ENCODE results near the gene EP400. TPM values are rescaled to one million over a fixed set of nuclear protein-coding genes. Genes with fewer than 3 reads are reported as not detected.
"Not testable (repeated sequence)": the region's sequence is repeated elsewhere in the genome, so short reads cannot be mapped to it uniquely, and the experiment has no call there.

The EP400 gene
- polyA plus RNA-seq, 12 donors = 18.0 to 45.3 (median 21.8) TPM; not detected in 1

DNA sequence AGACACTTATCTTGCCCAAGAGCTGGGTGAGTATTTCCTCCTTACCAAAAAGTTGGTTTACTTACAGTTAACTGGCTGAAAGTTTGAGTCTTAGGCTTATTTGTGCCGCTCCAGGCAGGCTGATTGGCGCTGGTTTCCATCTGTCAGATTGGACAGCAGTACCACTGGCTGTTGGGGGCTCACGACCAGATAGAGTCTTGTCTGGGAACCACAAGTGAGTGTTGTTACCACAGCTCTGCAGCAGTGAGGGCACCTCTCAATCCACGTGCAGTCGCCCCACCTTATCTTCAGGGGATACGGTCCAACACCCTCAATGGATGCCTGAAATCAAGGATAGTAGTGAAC is 135.5 kb downstream of the EP400 start:
- no peak for DNase-seq

DNA sequence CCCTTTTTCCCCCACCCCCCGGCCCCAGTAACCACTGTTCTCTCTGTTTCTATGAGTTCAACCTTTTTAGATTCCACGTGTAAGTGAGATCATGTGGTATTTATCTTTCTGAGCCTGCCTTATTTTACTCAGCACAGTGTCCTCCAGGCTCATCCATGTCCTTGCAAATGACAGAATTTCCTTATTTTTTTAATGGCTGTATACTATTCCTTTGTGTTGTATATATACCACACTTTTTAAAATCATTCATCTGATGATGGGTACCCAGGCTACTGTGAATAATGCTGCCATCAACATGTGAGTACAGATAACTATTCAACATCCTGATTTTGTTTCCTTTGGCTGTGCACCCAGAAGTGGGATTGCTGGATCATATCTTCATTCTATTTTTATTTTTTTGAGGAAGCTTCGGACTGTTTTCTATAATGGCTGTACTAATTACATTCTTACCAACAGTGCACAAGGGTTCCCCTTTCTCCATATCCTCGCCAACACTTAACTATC is 139.7 kb downstream of the EP400 start:
- no peak for DNase-seq

DNA sequence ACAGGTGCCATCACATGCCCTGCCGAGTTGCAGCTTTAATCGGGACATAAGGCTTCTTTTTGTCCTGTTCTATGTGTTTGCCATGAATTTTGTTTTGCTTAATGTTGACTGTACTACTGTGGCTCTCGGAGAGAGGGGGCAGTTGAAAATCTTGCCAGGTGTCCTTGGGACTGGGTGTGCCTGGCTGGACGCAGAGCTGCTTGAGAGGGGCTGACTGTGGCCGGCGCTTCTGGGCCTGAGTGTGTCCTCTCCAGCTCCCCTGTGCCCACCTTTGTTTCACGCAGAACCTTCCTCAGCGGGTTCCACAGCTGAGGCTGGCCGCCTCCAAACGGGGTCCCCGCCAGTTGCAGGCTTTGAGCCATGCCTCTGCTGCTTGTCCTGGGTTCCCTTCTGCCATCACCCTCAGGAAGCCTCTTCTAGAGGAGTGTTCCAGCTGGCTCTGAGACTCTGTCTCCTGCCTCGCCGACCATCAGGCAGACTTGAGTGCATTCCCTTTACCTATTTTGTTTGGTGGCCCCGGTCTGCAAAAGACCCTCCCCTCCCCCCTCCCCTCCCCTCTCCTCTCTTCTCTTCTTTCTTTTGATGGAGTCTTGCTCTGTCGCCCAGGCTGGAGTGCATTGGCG is 144.6 kb downstream of the EP400 start:
- no peak for DNase-seq

DNA sequence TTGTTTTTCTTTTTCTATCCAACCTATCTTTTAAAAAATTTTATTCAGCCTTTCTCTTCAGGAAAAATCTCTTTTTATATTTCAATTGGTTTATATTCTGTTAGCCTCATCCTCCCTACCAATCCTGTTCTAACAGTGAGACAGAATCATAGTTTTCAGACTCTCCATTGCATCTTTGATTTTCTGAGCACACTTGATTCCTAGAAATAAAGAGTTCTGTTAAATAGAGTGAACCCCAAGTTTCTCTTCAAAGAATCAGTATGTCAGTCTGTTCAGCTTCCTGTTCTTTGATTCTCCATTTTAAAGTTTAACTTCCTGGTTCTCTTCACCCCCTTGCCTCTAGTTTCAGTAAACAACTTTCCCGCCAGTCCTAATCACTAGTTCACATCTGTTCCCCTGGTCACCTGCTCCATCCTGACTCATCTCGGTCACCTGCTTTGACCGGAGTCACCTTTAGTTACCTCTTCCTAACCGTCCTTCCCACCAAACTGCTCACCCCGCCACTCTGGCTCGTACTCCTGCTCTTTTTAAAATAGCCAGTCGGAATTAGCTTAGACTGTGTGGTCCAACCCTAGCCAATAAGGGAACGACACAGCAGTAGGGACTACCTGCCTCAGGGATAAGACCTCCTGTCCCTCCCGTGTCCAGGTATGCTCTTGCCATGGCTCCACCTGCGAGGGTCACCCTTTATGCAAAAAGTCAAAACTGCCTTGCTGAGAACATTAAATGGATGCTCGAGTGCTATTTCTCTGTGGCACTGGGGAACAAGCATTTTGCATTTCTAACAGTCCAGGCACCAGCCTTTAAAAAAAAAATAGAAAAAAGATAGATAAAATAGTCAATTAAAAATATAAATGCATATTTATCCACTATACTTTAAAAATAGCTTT is 146.0 kb downstream of the EP400 start:
- DNase-seq = no peak

DNA sequence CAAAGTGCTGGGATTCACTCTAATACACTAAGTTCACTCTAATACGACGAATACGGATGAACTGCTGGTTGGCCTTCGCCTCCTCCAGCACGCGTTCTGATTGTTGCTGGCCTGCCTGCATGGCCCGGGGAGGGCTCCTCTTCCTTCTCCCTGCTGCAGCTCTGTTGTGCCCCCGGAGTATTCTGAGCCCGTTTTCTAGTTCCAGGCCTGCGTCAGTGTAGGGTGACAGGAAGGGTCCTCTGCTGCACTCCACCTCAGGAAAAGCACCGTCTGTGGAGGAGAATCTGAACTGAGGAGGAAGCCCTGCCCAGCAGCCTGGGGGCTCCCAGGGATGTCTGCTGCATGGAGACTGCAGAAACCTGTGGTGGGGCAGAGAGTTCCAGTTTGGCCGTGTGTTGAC is 150.0 kb downstream of the EP400 start:
- no peak for DNase-seq

DNA sequence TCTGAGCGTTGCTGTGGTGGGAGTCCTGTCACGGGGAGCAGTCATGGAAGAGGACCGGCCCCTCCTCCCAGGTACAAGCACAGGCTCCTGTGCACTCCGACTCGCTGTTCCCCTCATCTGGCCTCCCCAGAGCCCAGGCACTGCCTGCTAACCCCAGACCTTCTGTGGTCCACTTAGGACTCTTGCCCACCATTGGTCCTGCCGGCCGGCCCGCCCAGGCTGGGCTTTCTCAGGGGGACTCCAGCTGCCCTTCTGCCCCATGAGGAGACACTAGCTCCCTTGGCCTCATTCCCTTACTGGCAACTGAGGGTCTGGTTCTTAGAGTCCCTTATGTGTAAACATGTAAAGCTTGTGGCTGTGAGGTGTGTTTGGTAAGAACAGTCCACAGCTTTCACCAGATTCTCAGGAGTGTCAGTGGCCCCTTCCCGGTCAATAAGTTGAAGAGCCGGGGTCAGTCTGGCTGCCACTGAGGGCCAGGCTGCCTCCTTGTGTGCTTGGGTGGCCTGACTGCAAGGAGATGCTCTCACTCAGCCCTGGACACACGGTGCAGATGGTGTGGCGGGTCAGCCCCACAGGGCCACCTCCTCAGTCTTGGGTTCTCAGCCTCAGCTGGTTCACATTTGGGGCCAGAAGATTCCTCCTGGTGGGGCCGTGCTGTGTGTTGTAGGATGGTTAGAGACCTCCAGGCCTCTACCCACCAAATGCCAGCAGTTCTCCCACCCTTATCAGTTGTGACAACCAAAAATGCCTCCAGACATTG is 150.7 kb downstream of the EP400 start:
- DNase-seq = no peak

DNA sequence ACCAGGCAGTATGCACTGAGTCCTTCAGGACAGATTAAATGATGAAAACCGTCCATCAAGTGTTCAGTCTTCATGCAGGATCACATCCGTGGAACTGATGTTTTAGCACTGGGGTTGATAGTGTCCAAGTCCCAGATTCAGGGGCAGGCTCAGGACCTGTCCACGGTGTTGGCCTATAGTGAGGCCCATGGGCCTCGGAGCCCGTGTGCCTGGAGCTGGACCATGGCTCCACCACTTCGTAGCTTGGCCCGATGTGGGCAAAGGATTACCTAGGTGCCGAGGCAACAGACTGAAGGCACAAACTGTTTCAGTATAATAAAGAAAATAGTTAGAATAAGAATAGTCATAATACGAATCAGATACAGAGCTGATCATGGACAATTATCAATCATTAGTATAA is 152.6 kb downstream of the EP400 start:
- DNase-seq = no peak

DNA sequence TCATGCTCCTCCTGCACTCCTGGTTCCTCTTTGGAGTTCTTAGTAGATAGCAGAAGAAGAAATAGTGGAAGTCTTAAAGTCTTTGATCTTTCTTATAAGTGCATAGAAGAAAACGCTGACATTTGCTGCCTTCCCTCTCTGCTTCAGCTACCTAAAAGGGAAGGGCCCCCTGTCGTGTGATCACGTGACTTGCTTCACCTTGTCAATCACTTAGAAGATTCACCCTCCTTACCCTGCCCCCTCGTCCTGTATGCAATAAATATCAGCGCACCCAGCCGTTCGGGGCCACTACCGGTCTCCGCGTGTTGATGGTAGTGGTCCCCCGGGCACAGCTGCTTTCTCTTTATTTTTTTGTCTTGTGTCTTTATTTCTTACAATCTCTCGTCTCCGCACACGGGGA is 153.3 kb downstream of the EP400 start:
- DNase-seq = not testable (repeated sequence)

DNA sequence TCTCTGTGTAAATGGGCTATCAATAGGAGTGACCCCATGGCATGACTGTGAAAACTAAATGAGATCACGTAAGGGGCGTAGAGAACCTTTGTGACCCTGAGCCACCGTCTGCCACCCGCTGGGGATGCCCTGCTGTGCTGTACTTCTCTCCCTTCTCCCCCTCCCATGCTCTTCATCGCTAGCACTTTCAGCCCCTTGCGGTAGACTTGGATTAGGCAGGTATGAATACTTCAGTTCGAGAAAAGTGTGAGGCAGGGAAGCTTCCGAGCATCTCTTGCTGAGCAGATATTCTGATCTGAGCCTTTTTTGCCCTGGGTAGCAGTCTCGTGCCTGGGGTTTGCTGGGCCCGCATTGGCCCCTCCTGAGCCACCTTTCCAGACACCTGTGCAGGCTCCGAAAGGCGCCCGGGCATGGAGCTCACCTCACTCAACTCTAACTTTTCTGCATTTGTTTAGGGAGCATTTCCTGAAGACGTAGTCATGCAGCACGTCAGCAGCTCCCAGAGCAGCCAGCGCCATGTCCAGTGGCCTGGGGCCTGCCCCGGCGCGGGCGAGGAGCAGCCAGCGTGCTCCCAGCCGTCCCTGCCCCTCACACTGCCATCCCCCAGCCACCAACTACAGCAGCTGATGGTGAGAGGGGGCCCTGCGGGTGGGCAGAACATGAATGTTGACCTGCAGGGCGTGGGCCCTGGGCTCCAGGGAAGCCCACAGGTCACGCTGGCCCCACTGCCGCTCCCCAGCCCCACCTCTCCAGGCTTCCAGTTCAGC is 154.0 kb downstream of the EP400 start:
- DNase-seq = no peak

DNA sequence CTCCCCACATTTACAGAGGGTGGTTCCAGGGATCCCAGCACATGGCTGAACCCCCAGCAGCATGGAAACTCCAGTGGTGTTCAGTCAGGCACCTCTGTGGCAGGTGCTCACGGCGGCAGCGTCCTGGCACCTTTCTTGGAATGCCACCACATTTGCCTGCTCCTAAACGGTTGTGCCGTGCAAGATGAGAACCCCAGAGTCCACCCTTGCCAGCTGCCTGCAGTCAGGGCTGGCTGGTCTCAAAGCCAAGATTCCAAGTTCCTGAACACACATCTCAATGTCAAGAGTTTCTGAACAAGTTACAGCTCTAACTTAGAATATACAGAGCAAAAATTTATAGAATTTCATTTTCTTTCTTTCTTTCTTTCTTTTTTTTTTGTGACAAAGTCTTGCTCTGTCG is 155.7 kb downstream of the EP400 start:
- no peak for DNase-seq

DNA sequence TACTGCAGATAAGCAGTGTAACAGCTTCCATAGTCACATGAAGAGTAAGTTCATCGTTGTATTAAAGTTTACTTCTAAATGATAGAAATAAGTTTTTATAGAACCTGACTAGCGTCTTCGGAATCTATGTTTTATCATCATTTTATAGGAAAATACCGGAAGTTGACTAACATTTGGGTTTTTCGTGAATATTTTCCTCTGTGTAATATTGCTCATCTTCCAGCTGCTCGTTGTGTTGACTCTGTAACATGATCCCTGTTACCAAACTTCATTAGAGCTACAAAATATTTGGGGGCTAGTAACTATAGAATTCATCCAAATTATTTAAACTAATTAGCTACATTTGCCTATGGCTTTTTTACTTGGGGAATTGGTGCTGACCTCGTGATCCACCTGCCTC is 157.2 kb downstream of the EP400 start:
- no peak for DNase-seq

DNA sequence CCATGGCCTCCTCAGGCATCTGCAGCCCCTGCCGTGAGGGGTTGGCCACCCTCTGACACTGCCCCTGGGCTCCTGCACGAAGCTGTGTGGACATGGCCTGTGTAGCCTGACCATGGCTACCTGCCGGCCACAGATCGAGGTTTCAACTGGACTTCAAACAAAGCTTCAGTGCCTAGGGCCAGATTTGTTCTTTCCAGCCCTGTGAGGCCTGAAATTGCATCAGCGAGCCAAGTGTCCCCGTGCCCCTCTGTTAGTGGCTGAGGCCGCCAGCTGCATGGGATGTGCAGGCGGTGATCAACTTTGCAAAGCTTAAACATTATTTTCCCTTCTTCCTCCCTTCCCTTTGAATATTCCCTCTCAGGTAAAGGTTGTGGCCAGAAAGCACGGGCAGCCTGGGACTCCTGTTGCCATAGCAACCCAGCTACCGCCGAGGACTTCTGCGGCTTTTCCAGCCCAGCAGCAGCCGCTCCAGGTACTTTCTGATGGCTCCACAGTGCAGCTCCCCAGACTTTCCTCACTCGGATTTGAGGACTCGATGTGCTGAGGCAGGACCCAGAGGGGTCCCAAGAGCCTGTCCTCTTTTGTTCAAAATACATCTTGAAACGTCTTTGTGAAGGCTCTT is 158.6 kb downstream of the EP400 start:
- no peak for DNase-seq

DNA sequence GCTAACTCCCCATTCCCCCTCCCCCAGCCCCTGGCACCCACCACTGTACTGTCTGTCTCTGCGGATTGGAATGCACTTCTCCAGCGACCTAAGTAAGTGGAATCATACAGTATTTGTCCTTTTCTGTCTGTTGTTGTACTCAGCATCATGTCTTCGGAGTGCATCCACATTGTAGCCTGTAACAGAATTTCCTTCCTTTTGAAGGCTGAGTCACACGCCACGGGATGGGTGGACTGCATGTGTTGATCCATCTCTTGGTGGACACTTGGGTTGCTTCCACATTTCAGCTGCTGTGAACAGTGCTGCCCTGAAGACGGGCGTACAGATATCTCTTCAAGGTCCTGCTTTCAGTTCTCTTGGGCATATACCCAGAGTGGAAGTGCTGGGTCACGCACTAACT is 160.0 kb downstream of the EP400 start:
- DNase-seq = no peak

DNA sequence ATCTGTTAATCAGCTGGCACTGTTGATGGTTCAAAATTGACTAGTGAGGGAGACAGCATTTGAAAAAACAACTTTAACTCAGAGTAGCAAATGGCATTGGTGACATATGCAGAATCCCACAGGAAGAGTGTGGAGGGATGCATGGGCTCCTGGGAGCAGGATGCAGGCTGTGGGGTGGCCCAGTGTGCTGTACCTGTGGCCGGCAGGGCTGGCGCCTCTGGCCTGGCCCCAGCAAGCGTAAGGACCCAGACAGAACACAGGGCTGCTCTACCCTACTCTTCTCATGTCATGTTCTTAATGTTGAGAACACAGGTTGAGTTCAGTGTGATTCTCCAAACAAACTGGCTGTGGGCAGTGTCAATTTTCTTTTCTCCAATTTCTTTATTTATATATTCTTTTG is 160.9 kb downstream of the EP400 start:
- no peak for DNase-seq

DNA sequence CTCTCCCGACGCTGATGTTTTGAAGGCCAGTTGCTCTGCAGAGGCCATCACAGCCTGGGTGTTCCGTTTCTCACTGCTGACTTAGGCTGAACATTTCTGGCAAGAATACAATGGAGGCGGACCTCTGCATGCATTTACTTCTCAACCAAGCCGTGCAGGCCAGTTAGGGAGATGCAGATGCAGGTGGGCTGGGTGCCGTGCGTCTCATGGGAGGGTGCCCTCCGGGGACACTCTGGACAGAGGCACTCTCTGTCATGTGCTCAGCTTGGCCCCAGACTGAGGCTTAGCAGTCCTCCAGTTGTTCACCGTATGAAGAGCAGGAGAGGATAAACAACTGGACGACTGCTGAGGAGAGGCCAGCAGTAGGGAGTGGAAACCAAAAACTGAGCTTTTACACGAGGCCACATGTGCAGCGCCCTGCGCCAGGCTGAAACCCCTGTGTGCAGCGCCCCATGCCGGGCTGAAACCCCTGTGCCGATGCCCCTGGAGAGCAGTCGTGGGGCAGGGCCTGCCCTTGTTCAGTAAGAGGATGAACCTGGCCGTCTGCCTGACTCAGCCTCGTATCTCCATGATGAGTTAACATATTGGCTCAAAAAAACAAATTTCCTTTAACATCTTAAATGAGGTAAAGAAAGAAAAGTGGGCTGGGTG is 162.0 kb downstream of the EP400 start:
- no peak for DNase-seq

DNA sequence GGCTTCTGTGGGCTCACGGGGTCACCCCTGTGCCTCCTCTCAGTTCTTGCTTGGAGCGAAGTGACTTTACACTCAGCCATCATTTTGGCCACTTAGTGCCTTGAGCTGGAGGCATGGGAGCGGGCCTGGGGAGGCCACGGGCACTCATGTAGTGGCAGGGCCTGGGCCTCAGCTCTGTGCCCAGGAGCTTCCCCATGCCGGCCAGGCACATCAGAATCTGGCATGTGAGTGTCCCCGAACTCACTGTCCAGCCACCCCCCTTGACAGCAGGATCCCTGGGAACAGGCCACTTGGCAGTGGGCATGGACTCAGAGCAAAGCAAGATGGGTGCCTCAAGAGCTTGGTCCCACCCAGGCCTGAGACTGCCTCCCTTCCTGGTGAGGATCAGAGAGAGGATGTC is 164.9 kb downstream of the EP400 start:
- DNase-seq = no peak

DNA sequence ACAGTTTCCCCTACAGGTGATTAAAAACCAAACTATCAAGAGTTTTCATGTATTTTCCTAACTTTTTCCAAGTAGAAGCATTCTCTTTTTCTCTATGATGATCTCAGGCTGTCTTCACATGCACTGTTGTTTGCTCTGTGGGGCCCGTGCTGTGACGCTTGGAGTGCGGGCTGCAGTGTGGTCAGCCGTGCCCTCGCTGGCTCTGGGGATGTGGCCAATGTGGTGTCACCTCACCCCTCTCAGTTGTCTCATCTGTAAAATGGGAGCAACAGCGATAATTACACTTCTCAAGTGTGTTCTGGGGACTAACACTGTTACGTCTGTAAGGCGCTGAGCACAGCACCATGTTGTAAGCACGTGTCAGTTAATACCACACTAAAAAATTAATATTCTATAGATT is 165.8 kb downstream of the EP400 start:
- DNase-seq = no peak

DNA sequence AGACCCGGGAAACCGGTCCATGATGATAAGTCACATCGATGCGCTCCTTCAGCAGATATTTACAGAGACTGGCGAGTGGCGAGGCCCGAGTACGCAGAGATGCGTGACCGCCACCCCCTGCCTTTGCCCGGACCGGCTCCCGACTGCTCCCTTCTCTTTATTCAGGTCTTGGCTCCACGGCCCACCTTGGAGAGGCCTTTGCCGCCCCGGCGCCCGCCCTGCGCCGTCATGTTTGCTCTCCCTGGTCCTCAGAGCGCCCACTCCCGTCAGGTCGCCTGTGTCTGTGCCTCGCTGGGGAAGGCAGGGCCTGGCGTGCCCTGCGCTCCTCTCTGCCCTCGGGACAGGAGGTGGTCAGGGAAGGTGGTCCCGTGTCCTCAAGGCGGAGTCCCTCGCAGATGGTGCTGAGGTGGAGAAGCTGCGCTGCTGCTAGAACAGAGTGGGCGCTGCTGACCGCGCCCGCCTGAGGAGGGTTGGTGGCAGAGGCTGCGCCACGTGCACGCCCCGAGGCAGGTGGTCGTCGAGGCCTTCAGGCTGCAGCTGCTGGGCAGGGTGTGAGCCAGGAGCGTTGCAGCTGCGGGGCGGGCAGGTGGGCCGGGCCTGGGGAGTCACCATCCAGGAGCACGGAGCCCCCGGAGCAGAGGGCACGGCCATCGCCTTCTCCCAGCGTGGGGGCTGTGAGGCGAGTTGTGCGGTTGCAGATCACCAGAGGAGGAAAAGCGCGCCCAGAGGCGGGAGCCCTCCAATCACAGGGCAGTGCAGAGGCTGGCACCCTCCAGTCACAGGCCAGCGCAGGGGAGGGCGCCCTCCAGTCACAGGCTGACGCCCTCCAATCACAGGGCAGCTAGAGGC is 167.2 kb downstream of the EP400 start:
- DNase-seq = no peak

DNA sequence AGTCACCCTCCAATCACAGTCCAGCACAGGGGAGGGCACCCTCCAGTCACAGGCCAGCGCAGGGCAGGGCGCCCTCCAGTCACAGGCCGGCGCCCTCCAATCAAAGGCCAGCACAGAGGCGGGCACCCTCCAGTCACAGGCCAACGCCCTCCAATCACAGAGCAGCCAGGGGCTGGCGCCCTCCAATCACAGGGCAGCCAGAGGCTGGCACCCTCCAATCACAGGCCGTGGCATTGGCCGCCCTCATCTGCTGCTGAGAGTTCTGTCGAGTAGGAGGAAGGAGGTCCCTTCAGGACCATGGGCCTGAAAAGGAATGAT is 167.8 kb downstream of the EP400 start:
- DNase-seq = no peak

DNA sequence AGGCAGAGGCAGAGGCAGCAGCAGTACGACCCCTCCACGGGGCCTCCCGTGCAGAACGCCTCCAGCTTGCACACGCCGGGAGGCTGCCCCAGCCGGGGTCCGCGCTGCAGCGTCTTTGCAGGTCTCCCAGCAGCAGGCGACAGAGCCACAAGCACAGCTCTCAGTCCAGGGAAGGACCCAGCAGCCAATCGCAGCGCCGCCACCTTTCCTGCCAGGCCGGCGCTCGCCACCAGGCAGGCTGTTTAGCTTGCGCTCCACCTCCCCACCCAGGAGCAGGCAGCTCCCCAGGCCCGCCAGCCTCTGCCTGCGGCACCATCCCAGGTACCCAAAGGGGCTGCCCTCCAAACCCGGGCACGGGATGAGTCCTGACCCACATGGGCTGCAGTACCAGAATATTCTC is 169.1 kb downstream of the EP400 start:
- no peak for DNase-seq
